RPMI7951 (cell line): ENCODE measurements around the gene RNU1-1. TPM values are rescaled to one million over a fixed set of nuclear protein-coding genes. Genes with fewer than 3 reads are reported as not detected.
A peak's percentile ranks its signal among the peaks of the same experiment; 100 is the strongest.
"Not testable (repeated sequence)": the region's sequence is repeated elsewhere in the genome, so short reads cannot be mapped to it uniquely, and the experiment has no call there.

Source experiments
- DNase-seq: peaks from one replicate; pipeline ENCODE4 v3.0.0-alpha.2; 2012; ENCODE audit warnings: low read depth
- total RNA-seq: library from RNA; depleted of rRNA; stranded (reverse); fragments of >200 nt; shearing (Covaris generic); gene quantifications from 2 replicates; pipeline ENCODE4 v1.2.3, GENCODE V29; 2014; rRNA removed

RNU1-1 gene
- under 0.01 TPM in 1 of 2 replicates, not detected in the other for total RNA-seq

- peak; percentile 91 for DNase-seq
Observed at GRCh38 chr1:16514107-16515055, at the start of gene RNU1-1. TSS of gene RNU1-1 (minus strand) at chr1:16514285.

DNA sequence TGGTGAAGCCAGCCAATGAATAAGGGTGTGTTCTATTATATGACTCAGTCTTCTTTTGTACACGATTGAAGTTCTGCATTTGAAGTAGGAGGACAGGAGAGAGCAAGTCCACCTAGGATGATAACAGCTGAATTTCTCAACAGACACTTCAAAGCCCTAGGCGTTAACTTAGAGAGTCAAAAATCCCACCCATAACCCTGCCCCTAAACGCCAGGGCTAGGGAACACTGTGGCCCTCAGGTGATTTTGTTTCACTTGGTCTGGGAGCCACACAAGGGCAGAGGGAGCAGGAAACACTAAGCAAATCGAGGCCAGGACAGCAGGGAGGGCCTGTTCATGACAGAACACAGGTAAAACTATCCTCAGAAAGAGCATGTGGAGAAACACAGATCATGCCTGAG is 47.0 kb upstream of the RNU1-1 start:
- not testable (repeated sequence) for DNase-seq

- not testable (repeated sequence) for DNase-seq
Observed at GRCh38 chr1:16560498-16560897, 46.4 kb upstream of the RNU1-1 start.

DNA sequence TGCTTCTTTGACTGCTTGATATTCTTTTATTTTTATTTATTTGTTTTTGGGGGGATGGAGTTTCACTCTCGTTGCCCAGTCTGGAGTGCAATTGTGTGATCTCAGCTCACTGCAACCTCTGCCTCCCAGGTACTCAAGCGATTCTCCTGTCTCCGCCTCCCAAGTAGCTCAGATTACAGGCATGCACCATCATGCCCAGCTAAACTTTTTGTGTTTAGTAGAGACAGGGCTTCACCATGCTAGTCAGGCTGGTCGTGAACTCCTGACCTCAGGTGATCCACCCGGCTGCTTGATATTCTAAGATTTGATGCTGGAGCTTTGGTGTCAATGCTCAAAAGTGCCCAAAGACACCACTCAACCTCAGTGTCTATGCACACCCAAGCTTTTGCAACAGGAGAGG is 45.6 kb upstream of the RNU1-1 start:
- not testable (repeated sequence) for DNase-seq

DNA sequence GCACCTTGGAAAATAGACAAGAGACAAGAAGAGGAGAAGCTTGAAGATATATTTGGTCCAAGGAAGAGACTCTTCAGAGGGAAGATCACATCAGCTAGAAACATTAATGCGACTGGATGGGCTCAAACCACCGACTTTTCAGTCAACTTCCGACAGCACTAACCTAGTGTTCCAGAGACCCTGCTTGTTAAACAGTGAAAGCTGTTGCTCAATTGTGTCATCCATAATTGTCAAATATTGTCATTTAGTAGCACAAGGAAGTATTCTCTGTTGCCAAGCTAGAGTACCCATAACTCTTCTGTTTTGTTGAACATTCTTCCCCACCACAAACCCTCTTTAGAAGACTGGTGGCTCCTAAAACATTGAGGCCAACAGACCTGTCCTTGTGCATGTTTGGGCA is 42.9 kb upstream of the RNU1-1 start:
- DNase-seq: not testable (repeated sequence)

- not testable (repeated sequence) for DNase-seq
Observed at GRCh38 chr1:16553244-16553643, 39.2 kb upstream of the RNU1-1 start.

DNA sequence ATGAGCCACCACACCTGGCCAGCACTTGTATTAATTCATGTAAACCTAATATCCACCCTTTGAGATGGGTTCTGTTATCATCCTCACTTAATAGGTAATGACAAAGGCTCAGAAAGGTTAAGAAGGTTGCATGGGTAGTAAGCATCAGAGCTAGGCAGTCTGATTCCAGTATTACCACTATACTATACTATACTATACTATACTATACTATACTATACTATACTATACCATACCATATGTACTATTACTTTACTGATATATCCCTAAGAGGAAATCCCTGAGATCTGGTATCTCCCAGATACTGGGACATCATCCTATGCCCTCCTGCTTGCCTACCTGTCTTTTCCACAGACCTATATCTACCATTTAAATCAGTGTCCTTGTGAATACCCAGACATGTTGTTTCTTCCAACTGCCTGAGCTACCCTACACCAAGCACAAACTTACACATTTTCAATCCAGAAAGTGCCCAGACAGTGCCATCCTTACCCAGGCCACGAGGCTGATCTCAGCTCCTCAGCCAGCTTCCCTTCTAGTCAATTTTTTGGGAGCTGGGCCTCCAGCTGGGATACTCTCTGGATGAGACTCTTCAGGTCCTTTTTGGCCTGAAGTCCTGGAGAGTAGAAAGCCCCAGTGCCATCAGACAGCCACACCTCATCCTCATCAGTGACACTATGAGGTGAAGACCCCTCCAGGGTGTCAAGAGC is 36.3 kb upstream of the RNU1-1 start:
- DNase-seq: not testable (repeated sequence)

- not testable (repeated sequence) for DNase-seq
Observed at GRCh38 chr1:16549545-16549944, 35.5 kb upstream of the RNU1-1 start.

GRCh38 chr1:16547502-16548241 is 33.6 kb upstream of the RNU1-1 start:
- DNase-seq: not testable (repeated sequence)

DNA sequence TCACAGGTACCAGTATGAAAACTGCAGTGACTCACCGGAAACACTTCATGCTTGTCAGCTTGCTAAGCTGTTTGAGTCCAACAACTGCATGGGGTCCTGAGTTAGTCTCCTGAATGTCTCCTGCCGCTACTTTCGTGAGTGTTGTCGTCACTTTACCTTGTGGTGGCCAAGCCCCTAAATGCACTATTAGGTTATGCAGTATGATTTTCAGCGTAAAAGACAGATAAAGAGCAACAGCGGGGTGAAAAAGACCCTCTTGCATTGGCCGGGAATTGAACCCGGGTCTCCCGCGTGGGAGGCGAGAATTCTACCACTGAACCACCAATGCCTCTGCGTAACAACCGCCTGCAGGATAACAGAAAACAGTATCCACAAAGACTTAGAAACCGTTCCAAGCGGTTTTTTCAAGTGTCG is 31.6 kb upstream of the RNU1-1 start:
- peak; percentile 11 for DNase-seq

- not testable (repeated sequence) for DNase-seq
Observed at GRCh38 chr1:16540421-16540893, 26.4 kb upstream of the RNU1-1 start.

- DNase-seq: not testable (repeated sequence)
Observed at GRCh38 chr1:16537528-16537927, 23.4 kb upstream of the RNU1-1 start.

DNA sequence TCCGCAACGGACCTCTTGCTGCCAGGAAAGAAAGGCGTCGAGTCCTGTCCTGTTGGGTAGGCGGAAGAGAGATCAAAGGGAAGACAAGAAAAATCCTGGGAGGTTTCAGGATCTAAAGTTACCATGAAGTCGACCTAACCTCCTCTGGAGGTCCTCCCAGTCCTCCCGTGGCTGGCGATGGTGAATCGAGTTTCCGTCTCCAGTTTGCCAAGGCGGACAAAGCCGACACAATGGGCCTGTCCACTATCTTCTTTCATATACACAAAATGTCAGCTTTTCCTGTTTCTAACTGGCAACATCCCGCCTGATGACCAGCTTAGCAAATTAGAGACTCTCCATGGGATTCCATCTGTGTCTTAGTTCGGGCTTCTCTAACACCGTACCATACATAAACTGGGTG is 22.7 kb upstream of the RNU1-1 start:
- not testable (repeated sequence) for DNase-seq

DNA sequence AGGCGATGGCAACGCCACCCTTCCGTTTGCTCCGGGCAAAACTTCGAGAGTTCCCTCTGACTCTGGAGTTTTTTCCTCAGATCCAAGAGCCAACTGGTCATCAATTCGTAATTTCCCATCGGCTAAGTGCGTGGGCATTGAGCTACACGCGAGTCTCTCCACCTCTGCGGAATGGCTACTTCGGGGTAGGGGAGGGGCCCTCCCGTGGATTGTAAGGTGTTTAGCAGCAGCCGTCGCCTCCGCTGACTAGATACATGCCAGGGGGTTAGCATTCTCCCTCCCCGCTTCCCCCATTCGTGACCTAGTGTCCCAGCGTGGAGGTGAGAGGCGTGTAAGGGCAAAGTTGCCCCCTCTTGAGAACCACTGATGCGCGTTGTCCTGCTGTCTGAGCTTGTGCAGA is 21.8 kb upstream of the RNU1-1 start:
- not testable (repeated sequence) for DNase-seq

DNA sequence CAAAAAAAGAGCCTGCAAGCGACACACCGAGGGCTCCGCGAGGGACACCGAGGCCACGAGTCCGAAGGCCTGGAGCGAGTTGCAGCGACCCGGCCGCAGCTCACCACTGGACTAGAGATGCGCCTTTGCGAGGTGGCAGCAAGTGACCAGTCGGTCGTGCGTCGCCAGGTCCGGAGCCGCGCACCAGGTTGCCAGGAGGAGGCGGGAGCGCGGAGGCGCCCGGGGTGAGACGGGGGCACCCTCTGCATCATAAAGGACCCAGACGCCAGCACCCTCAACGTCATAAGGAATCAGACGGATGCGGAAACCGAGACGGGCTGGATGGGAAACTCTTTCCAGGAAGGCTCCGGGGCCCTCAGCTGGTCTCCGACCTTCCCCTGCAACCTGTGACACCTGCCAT is 21.4 kb upstream of the RNU1-1 start:
- not testable (repeated sequence) for DNase-seq

GRCh38 chr1:16534829-16535456 is 20.9 kb upstream of the RNU1-1 start:
- not testable (repeated sequence) for DNase-seq

DNA sequence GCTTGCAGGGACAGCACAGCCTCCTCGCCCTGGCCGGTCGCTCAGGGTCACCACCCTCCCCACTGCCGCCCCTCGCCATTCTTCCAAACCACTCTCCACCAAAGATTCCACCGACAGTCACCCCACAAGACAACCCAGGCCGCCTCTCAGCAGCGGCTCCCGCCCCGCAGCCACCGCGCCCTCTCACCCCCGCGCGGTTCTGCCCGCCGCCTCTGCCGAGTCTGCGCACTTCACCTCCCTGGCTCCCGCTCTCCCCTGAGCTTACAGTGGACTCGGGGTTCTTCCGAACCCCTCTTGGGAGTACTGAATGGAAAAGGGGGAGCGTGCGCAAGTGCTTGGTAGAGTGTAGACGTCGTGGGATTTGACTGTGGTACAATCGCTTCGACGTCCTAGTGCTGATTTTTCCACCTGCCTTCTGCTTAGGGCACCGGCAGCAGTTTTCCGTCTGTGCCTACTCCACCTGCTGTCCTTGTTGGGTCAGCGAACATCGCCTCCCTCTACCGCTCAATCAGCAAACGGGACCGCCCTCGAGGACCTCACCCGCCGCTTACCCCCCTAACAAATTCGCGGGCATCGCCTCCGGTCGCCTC is 20.2 kb upstream of the RNU1-1 start:
- DNase-seq: not testable (repeated sequence)

DNA sequence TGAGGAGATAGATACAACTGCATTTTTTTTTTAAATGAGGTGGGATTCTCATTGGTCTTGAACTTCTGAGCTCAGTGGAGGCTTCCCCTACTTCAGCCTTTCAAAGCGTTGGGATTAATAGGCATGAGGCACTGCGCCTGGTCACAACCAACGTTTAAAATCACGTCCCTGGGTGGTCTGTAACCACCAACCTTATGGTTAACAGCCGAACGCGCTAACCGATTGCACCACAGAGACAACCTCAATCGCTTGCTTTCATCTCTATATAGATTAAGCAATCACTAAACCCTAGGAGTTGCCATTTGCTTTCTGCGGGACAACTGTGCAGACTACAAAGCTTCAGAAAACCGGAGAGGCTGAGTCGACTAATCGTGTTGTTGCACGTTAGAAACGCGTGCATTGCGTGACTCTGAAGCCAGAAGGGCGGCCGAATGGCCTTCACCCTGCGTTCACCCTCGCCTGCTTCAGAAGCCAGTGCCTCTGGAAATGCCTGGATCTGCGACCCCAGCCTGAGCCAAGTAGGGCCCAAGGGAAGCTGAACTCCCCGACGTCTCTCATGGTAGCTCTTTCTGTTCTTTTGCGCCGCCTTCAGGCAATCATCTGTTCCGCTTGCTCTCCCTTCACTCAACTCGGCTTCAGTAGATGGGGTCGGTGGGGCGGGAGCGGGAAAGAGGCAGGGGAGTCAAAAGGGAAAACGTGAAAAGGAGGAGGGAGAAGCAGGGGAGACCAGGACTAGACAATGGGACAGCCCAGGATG is 18.3 kb upstream of the RNU1-1 start:
- not testable (repeated sequence) for DNase-seq

GRCh38 chr1:16528338-16528737 is 14.3 kb upstream of the RNU1-1 start:
- not testable (repeated sequence) for DNase-seq

DNA sequence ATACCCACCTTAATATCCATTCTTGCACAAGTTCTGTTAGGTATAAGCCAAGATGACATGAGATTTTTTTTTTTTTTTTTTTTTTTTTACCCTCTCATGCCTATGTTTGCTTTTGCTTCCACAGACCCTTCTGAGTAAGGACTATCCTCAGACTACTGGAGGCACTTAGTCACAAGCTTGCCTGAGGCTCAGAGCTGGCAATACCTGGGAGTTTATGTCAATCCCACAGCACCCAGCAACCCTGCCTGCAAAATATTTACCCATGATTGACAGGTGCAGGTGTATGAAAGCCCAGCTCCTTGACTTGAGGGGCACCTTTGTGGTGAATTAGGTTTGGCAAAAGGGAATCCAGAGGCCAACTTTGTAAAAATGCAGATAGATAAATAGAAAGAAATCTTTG is 11.7 kb upstream of the RNU1-1 start:
- not testable (repeated sequence) for DNase-seq
